Fibroblast of villous mesenchyme (primary cell): ENCODE measurements around the gene DHX32. TPM values are rescaled to one million over a fixed set of nuclear protein-coding genes. Genes with fewer than 3 reads are reported as not detected.
"Not testable (repeated sequence)": the region's sequence is repeated elsewhere in the genome, so short reads cannot be mapped to it uniquely, and the experiment has no call there.

ENCODE experiments used
- DNase-seq: peaks from one replicate; pipeline ENCODE4 v3.0.0-alpha.2; 2010; ENCODE audit warnings: low read depth
- H3K4me3 ChIP-seq: 2 replicates; pipeline ENCODE4 v1.5.1; 2011; ENCODE audit warnings: low read depth, mild to moderate bottlenecking, low read length
- total RNA-seq: library from RNA; depleted of rRNA; stranded (reverse); fragments of >200 nt; gene quantifications from 2 replicates; pipeline ENCODE4 v1.2.3, GENCODE V29; 2012
- TF ChIP-seq, protein P1 (sequence below): IDR thresholded peaks from 2 replicates; pipeline ENCODE4 v1.5.1; 2012; ENCODE audit warnings: low read depth, mild to moderate bottlenecking, low read length; ENCODE audit not compliant: insufficient read depth

Gene DHX32
- total RNA-seq, 1 donor: 48.8 TPM

DNA sequence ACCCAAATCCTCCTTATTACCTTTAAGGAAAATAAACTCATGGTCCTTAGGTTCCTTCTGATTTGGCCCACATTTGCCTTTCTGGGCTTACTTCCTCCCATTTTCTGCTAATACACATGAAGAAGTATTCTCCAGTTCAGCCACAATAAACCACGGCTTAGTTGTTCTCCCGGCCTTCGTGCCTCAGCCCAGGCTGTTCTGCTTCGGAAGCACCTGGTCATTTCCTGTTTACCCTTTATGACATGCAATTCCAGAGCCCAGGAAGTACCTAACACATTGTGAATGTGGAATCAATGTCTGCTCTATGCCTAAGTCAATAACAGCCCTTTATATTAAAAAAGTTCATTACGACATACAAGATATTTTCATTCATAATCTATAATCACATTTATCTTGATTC, 11.3 kb upstream of the DHX32 start:
- not testable (repeated sequence) for DNase-seq

DNA sequence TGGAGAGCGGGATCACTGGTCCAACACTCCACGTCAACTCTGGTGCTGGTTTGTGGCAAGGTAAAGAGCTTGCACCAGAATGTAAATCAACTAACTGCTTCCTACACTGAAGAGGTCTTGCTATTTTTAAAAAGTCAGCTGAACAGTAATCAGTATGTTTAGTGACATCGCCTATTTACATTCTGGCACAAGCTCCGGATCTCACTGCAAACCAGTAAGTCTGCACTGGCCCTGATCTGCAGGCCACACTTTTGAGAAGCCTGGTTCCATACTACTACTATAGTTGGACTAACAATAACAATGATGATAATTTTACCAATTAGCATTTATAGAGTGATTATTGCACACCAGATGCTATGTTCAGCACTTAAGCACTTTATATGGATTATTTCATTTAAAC, 8.3 kb upstream of the DHX32 start:
- H3K4me3 ChIP-seq, DNase-seq: not testable (repeated sequence)

More for the DNA sequence above, 11.3 kb upstream of the DHX32 start:
- H3K4me3 ChIP-seq: not testable (repeated sequence)

DNA sequence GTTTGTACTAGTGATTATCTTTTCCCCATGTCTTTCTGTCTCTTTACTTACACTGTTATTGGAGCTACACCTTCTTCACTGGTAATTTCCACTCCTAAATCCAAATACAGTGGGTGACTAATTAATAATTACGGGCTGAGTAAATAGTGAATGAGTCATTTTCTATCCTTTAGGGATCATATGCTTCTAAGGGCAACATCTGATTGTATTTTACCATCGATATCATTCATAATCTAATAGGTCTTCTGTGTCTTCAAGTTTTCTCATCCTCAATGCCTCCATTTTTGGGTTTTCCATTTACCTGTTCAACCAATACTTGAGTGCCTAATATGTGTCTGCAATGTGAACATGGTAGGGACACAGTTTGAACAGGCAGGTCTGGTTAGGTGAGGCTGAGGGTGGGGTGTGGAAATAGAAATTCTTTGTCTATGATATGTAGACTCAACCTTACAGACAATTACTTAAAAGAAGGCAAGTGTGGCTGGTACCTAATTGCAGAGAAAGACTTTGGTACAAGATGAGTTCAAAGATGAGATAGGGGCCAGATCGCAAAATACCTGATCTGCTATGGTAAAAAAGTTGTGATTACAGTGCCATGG, 5.9 kb upstream of the DHX32 start:
- DNase-seq: no peak
- TF ChIP-seq, protein P1, sequence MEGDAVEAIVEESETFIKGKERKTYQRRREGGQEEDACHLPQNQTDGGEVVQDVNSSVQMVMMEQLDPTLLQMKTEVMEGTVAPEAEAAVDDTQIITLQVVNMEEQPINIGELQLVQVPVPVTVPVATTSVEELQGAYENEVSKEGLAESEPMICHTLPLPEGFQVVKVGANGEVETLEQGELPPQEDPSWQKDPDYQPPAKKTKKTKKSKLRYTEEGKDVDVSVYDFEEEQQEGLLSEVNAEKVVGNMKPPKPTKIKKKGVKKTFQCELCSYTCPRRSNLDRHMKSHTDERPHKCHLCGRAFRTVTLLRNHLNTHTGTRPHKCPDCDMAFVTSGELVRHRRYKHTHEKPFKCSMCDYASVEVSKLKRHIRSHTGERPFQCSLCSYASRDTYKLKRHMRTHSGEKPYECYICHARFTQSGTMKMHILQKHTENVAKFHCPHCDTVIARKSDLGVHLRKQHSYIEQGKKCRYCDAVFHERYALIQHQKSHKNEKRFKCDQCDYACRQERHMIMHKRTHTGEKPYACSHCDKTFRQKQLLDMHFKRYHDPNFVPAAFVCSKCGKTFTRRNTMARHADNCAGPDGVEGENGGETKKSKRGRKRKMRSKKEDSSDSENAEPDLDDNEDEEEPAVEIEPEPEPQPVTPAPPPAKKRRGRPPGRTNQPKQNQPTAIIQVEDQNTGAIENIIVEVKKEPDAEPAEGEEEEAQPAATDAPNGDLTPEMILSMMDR: no peak

DNA sequence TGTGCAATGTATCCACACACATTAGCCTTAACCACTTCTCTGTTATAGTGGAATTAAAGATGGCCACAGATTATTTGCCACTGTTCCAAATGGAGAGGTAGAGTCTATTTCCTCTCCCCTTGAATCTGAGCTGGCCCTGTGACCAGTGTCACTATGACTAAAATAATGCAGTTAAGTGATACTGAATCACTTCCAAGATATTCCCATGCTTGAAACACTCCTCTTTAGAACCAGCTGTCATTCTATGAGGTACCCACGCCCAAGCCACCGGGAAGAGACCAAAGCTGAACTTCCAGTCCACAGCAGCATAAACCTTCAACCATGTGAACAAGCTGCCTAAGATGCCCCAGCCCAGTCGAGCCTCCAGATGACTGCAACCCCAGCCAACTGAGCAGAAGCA, 2.1 kb upstream of the DHX32 start:
- TF ChIP-seq, protein P1: no peak
- H3K4me3 ChIP-seq: no peak overlapping the region
- DNase-seq: no peak

More for the DNA sequence above, 5.9 kb upstream of the DHX32 start:
- H3K4me3 ChIP-seq: no peak overlapping the region

DNA sequence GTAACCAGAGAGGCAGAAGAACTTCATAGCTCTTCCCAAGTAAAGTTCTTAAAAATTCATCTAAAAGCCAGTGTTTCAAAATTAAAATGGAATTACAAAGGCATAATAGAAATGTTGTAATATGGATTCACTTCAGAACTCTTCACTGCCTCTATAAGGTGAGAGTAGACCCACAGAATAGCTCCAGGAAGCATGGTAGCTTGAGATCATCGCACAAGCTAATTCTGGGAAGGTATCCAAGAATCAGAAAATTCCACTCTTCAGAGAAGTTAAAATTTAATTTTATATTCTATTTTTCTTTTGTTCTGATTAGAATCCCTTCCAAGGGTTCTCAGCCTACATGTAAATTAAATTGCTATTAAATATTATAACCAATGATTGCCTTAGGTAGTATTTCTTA, 1.5 kb upstream of the DHX32 start:
- TF ChIP-seq, protein P1: no peak
- no peak for DNase-seq
- H3K4me3 ChIP-seq: no peak overlapping the region

DNA sequence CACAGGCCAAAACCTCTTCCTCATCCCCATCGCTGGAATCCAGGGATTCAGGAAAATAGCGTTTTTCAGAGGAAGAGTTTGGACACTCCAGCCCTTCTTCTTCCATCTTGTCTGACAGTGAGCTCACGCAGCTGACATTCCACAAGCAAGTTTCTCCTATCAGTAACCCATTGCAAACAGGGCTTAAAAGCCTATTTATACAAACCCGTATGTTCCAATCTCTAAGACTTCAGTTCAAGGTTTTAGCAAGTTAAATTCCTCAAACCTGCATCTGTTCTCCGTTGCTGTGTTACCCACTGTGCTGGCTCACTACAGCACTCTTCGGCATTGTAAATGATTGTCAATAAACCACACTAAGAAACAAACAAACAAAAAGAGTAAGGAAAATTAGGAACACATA, 373 bp downstream of the DHX32 start:
- peak; percentile 74 for DNase-seq
- TF ChIP-seq, protein P1: no peak
- no peak overlapping the region for H3K4me3 ChIP-seq

DNA sequence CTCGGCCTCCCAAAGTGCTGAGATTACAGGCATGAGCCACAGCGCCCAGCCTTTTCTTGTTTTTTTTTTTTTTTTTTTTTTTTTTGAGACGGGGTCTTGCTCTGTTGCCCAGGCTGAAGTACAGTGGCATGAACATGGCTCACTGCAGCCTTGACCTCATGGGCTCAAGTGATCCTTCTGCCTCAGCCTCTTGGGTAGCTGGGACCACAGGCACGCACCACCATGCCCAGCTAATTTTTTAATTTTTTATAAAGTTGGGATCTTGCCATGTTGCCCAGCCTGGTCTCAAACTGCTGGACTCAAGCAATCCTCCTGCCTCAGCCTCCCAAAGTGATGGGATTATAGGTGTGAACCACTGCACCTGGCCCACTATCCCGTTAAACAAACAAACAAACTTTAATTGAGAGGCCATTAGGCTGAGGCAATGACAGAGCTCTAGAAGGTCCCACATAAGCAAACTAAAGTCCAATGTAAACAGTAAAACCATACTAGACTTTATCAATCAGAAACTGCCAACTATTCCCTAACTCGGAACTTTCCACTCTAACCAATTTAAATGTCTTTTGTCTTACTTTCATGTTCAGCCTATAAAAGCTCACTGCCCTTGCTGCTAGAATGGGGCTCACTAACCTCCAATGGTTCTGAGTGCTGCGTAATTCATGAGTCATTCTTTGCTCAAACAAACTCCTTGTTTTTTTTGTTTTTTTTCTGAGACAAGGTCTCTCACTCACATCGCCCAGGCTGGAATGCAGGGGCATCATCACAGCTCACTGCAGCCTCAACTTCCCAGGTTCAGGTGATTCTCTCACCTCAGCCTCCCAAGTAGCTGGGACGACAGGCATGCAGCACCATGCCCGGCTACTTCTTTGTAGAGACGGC, 1.9 kb downstream of the DHX32 start:
- TF ChIP-seq, protein P1: no peak
- peak; percentile 89 for DNase-seq
- H3K4me3 ChIP-seq: no peak overlapping the region

DNA sequence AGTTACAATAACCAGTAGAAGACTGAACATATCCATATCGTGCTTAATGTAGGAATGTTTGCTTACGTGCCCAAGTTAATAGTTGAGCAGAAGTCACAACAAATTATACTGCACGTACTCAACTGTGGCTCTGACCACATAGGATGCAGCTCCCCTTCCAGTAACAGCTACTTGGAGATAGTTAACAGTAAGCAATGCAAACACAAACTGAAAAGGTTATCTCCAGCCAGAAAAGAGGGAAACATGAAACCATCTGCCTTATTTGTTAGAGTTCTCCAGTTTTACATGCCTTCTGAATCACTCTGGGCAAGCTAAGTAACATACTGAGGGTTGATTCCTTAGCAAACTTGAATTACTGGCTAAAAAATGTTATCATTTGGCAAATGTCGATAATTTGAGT, 9.8 kb downstream of the DHX32 start:
- H3K4me3 ChIP-seq: no peak overlapping the region
- DNase-seq: peak; percentile 68
- TF ChIP-seq, protein P1: no peak
